ENCODE measurements around the gene CIAO1.
A peak's percentile ranks its signal among the peaks of the same experiment; 100 is the strongest.
"Not testable (repeated sequence)": the region's sequence is repeated elsewhere in the genome, so short reads cannot be mapped to it uniquely, and the experiment has no call there.

The CIAO1 gene

GRCh38 chr2:96265840-96266679, at the start of gene CIAO1, which contains the start of gene TMEM127:
TSS of gene CIAO1 (plus strand) at chr2:96266225. CDS start at chr2:96266351, 126 bp downstream.
TSS of gene TMEM127 (minus strand) at chr2:96265997. CDS start at chr2:96265381, 616 bp downstream.
- peak; percentile 93 for DNase-seq

- no peak for DNase-seq
Measured at GRCh38 chr2:96218508-96219131, 47.4 kb upstream of the CIAO1 start.

- not testable (repeated sequence) for DNase-seq
Measured at GRCh38 chr2:96219959-96220358, 46.1 kb upstream of the CIAO1 start.

- not testable (repeated sequence) for DNase-seq
Measured at GRCh38 chr2:96221106-96221505, 44.9 kb upstream of the CIAO1 start.

- peak; percentile 50 for DNase-seq
Measured at GRCh38 chr2:96225016-96225533, 41.0 kb upstream of the CIAO1 start.

GRCh38 chr2:96231316-96231715, 34.7 kb upstream of the CIAO1 start:
- DNase-seq = no peak

- DNase-seq = no peak
Measured at GRCh38 chr2:96233436-96233835, 32.6 kb upstream of the CIAO1 start.

- no peak for DNase-seq
Measured at GRCh38 chr2:96233880-96234316, 32.1 kb upstream of the CIAO1 start.

GRCh38 chr2:96236882-96237281, 29.1 kb upstream of the CIAO1 start:
- no peak for DNase-seq

- DNase-seq = no peak
Measured at GRCh38 chr2:96238266-96238665, 27.8 kb upstream of the CIAO1 start.

- DNase-seq = no peak
Measured at GRCh38 chr2:96239091-96239490, 26.9 kb upstream of the CIAO1 start.

- DNase-seq = no peak
Measured at GRCh38 chr2:96239745-96240264, 26.2 kb upstream of the CIAO1 start.

GRCh38 chr2:96240341-96241038, 25.5 kb upstream of the CIAO1 start:
- DNase-seq = no peak

- no peak for DNase-seq
Measured at GRCh38 chr2:96241227-96241626, 24.8 kb upstream of the CIAO1 start.

- DNase-seq = no peak
Measured at GRCh38 chr2:96241900-96242611, 24.0 kb upstream of the CIAO1 start.

GRCh38 chr2:96243843-96244242, 22.2 kb upstream of the CIAO1 start:
- DNase-seq = no peak

GRCh38 chr2:96245609-96246390, 20.2 kb upstream of the CIAO1 start:
- DNase-seq = no peak

GRCh38 chr2:96247009-96247408, 19.0 kb upstream of the CIAO1 start:
- no peak for DNase-seq

- DNase-seq = no peak
Measured at GRCh38 chr2:96247896-96248295, 18.1 kb upstream of the CIAO1 start.

- DNase-seq = no peak
Measured at GRCh38 chr2:96248624-96249023, 17.4 kb upstream of the CIAO1 start.

GRCh38 chr2:96249654-96250053, 16.4 kb upstream of the CIAO1 start:
- DNase-seq = no peak

- no peak for DNase-seq
Measured at GRCh38 chr2:96250188-96250587, 15.8 kb upstream of the CIAO1 start.
